HG03342 (cell line): ENCODE measurements around the gene COLEC12.

Experiments
- ATAC-seq: cut with Tn5 transposase; IDR thresholded peaks from one replicate; pipeline ENCODE4 v1.9.1; 2021; ENCODE audit warnings: mild to moderate bottlenecking, moderate library complexity; ENCODE audit not compliant: unreplicated experiment

Gene COLEC12

DNA sequence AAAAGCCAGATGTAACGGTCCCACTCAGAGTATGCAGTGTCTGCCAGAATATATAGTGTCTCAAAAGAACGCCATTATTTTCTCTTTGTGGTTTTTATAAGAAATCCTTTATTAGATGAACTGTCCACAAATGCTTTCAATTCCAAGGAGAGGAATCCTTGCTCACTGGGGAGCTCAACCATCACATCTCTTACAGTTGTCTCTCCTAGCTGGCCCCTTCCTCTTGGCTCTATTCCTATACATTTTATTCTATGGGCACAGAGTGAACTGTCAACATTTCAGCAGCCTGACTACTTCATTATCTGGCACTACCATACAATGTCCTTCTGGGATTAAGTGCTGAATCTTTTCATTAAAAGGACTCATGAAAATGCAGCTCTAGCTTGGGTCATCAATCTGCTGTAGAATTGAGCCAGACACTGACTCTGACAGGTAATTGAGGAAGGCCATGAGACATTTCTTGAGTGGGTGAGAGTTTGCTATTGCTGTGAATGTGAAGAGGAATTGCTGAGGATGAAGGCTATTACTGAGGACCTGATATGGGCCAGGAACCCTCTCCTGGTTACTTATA, 136.2 kb downstream of the COLEC12 start:
- ATAC-seq: no peak

DNA sequence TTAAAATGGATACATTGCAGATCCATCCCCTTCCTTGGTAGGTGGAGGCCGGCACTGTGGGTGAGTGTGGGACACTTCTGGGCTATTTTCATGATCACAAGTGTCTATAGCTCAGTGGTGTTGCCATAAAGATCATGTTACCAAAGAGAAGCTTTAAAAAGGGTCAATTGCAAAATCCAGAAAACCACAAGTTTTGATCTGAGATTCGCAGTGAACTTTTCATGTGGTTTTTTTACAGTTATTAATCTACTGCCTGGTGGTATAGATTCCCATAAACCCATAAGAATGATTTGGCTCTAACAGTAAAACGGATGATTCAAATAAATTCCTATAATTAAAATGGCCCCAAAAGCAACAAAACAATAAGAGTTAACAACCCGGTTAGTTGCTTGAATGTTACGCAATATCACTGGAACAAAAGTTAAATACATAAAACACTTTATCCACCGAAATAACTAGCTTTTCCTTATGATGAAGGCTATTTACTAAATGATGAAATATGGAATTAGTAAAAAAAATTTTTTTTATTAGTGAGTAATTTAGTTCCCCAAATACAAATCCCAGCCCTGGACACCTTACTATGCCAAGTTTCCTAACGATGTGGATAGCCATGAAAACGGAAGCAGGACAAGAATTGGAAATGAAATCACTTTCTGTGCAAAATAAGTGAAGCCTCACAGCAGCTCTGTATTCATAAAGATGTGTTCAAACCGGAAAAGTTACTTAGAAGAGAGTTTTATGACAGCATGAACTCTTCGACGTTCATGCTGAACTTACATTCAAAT, 137.0 kb downstream of the COLEC12 start:
- no peak for ATAC-seq

DNA sequence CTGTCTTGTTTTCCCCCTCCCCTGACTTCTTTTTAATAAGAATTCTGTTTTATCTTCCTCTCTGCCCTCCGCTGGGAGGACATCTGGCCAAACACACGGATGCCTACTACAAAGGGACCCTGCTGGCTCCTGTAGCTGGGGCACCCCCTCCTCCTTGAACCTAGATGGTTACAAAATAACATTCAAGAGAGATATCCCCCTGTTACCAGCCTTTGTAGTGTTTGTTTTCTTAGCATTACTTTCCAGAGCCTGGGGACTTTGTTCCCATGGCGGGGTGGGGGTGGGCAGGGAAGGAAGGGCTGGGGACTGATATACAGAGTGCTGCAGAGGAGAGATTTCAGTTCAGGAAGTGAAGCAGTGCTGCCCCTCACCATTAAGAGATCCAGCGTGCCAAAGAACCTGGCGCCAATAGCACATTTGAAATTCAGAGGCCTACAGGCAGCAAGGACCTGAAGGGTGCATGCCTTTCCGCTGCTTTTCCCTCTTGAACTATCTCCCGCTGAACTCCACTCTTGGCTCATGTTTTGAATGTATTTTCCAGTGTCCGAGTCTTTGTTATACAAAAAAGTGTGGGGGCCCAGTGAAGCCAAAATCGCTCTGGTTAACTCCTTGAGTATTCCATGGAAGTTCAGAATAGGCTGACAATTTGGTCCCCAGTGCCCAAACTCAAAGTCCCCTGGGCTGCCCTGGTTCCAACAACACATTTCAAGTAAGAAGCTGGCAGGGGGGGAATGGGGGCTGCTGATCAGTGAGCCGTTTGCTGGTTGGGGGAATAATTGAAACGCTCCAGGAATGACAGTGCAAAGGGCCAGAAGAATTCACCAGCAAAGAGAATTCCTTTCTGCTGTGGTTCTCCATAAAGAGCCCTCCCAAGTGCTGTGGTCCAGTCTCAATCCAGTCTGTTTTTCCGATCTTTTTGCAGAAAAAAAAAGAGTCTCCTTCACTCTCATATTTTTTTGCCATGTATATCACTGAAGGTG, 137.9 kb downstream of the COLEC12 start:
- no peak for ATAC-seq

DNA sequence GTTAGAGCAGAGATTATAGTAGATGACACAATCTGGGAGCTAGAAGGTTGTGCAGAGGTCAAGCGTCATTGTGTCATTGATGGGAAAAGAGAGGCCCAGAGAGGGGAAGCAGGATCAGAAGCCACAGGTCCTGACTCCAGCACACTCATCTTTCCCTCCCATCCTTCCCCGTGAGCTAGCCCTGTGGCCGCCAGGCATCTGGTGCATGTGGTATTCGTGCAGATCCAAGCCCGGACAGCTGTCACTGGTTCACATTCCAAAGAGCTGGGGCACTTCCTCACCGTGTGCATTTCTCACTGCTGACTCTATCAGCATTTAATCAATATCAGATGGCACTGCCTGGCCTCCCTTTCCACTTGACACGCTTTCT, 138.6 kb downstream of the COLEC12 start:
- ATAC-seq: no peak

DNA sequence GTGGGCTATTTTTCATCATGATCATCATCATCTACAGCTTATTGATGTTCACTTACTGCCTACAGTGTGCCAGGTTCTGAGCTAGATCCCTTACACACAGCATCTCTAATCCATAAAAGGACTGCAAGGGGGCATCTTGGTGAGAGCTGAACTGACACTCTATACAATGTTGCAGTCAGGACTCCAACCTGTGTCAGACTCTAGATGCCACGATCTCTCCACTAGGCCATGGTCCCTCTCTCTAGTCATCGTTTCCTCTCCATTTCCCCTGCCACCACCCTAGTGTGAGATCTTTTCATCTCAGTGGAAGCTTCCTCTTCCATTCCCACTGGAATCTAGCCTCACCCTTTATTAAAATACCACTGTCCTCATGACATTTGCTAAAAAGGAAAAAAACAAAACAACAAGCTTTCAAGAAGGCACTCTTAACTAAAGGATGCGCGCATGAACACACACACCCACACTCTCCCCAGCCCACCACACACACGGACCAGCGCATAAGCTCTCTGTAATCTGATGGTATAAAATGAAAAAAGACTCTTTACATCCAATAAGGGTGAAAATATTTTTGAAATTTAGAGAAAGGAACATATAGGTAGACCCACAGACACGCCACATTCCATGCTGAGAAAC, 139.3 kb downstream of the COLEC12 start:
- ATAC-seq: no peak

DNA sequence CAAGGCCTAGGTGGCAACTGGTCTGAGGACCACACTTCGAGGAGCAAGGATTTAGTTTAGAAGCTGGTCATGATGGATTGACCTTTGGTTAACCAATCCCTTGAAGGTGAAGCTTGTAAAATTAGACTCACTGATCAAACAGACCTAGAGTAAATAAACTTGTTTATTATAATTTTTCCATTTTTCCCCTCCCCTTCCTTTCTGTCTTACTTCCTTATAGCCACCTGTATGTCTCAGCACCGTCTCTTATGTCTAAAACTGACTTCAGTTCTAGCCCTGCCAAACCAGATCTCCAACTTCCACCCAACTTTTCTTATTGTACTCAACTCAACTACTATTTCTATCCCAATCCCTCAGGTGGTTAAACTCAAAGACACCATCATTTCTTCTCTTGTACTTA, 139.8 kb downstream of the COLEC12 start:
- no peak for ATAC-seq

DNA sequence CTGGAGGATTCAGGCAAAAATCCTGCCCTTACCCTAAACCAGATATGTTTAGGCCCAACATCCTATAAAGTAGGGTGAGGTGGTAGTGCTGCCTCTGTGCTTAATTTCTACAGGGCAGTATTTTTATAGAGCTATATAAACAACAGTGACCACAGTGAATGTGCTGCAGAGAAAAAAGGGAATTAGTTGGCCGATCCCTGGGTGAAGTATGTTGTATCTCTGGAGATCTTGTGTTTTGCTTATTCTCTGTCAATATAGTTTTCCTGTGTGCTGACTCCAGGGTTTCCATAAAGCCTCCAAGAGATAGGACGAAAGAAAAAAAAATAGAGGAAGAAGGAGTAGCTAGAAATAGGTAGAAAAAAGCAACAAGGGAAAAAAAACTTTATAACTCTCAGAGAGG, 143.7 kb downstream of the COLEC12 start:
- ATAC-seq: no peak

DNA sequence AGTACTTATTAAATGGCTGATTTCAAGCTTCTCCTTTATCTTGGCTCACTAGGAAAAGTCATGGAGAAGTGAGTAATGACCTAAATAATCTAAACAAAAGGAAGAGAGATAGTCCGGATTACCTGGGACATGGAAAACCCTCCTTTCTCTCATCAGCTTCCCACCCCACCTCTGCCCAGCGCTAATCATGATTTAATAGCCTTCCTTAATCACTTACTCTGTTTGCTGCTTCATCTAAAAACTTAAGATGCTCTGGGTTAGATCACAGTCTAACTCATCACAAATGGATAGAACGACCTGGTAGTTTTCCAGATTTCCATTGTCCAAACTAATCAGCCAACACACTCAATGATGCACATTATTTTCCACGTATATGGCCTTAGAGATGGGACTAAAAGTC, 144.8 kb downstream of the COLEC12 start:
- no peak for ATAC-seq

DNA sequence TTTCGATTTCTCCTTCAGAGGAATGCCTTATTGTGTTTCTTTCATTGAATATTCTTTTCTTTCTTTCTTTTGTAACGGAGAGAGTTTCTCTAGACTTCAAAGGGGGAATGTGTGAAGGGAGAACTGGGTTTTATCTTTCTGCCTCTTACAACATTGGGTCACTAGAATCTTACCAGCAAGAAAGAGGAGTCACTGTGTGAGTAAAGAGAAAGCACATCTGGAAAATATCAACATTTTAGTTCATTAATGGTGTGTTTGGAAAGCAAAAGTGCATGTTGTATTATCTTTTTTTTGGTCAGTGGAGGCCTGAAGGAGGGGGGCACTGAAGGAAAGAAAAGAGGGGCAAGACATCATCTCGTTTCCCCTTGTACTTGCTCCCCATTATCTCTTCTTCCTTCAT, 146.0 kb downstream of the COLEC12 start:
- no peak for ATAC-seq

DNA sequence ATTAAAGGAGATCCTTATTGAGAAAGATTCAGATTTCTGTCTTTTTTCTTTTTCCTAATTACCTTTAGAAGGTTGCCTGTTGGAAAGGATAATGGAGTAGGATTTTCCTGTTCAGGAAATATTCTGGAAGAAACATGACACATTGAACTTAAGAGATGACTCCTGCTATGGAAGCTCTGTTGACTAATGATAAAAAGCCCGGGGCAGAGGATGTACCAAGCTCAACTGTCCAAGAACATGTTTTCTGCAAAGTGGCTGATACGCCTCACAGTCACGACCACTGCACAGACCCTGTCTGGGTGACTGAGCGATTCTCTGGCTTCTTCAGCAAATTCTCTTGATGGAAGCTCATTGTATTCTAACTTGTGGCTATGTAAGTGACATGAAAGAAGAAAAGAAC, 146.5 kb downstream of the COLEC12 start:
- no peak for ATAC-seq

DNA sequence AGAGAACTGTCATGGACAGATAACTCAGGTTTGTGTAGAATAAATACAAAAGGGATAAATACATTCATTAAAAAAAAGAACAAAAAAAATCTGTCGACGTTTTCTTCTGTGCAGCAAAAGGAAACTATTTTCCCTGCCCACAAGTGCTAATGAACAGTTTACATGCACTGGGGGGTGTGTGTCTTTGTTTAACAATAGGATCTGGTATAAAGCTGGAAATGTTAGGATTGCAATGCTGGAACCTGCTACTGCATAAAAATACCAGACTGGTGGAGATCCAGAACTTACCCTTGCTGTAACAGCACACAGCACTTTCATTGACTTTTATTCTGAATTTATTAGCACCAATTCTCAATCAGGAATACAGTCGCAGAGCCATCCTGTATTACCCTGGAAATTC, 148.1 kb downstream of the COLEC12 start:
- no peak for ATAC-seq

DNA sequence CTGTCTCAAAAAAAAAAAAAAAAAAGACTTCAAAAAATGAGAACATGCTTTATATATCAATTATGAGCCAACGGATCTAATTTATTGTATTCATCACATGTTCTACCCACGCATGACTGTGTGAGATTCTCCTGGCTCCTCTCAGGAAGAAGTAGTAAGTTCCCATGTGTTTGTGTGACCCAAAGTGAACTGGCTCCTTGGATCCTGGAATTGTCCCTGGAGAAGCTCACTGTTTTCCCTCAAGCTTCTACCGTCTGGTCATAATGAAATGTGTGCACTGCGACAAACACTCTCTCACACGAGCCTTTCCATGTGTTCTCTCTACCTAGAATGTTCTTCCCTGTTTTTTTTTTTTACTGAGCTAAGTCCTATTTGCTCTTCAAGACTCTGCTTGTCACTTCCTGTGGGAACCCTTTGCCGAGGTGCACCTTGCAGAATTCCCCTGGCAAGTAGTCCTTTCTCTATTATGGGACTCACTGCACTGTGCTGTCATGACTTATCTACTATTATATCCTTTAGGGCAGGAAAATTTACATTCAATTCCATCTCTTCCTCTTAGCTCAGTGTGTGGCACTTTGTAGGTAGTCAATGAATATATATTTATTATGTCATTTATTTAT, 149.4 kb downstream of the COLEC12 start:
- no peak for ATAC-seq

DNA sequence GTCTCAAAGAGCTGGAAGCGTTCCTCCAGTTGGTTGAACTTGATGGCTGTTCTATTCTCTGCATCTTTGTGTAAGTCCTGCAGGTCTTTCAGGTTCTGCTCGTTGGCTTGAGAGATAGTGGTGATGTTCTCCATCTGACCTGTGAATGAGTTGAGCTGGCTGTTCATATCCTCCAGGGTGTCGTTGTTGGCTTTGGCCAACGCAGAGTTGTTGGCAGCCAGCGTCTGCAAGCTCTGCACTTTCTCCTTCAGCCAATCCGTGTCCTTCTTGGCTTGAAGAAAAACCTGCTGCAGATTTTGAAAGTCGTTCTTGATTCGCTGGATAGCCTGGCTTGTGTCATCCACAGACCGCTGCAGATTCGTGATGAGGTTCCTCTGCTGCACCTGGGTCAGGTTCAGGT, 153.9 kb downstream of the COLEC12 start:
- ATAC-seq: no peak

DNA sequence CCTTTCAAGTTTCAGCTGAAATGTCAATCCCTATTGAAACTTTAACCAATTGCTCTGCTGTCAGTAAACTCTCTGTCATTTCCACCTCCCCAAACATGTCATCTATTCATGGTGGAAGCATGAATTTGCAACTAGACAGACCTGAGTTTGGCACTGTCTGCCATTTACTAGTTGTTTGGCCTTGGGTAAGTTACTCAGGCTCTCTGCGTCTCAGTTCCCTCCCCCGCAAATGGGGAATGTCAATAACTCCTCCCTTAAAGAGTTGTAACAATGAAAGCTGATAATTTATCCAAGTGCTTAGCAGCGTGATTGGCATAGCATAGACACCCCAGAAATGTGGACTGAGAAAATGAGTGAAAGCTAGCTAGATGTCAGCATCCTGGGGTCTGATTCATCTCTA, 159.4 kb downstream of the COLEC12 start:
- ATAC-seq: no peak

DNA sequence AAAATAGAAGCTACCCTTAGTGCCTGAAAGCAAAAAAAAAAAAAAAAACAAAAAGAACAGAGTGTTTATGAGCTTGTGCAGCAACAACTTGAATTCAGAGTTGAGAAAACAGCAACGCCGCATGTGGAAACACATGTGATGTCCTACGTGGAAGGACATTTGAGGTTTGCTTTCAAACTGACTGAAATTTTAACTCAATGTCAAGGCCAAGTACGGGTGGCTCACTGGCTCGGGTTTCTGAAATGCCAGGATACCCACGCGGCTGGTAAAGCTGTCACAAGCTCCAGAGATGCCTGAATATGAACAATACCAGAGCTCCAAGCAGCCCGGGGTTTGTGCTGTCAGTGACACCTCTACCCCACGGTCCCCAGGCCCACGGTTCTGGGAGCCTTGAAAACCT, 160.5 kb downstream of the COLEC12 start:
- no peak for ATAC-seq

DNA sequence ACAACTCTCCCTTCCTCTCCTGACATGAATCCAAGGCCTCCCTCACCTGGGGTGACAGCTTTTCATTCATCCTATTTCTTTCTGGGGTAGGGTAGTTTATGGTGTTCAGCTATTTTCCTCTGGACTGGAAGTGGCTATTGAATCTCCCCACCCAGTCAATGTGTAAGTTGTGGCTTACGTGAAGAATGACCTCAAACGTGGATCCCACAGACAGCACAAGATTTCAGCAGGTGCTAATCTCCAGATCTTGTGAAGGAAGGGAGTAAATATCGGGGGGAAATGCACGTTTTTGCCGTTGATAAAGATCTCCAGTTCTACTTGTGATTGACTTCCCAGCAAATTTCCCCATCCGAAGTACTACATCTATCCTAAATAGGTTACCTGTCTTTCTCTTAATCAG, 161.3 kb downstream of the COLEC12 start:
- ATAC-seq: no peak

DNA sequence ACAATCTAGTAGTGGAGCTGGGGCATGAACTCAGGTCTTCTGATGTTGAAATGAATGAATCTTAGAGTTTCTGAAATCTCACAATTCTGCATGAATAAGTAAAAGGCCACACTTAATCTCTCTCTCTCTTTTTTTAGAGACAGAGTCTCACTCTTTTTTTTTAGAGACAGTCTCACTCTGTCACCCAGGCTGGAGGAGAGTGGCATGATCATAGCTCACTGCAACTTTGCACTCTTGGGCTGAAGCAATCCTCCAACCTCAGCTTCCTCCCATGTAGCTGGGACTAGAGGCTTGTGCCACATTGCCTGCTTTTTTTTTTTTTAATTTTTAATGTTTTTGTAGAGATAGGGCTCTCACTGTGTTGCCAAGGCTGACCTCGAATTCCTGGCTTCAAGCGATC, 163.8 kb downstream of the COLEC12 start:
- ATAC-seq: no peak

DNA sequence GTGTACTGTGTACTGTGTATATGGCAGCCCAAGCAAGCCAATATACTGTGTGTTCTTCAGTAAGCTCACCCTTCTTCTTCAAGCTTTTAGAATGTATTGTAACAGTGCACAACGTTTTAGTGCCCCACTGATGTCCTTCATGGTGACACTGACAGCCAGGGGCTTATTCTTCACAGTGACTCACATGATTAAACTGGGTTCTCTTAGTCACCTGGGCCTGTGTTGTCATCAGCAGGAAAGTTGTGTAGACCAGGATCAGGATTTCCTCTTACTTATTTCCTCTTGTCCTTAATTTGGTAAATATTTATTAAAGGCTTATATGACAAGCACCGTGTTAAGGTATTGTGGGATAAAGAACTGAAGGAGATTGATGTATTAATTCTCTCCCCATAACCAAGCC, 164.8 kb downstream of the COLEC12 start:
- ATAC-seq: no peak

DNA sequence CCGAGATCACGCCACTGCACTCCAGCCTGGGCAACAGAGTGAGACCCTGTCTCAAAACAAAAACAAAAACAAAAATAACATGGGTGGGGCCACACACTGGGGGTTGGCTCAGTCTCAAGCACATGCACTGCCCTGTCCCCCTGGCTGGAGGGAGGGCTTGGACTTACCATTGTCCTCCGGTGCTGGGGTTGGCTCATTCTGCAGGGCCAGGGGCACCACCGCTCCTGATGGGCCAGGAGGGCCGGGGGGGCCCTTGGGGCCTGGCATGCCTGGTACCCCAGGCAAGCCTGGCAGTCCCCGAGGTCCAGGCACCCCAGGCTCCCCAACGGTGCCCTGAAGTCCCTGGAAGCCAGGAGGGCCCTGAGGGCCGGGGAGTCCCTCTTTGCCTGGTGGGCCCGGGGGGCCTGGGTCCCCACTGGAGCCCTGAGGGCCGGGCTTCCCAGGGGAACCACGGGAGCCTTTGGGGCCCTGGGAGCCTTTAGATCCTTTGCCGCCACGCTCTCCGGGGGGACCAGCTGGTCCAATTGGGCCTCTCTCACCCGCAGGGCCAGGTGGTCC, 165.8 kb downstream of the COLEC12 start:
- ATAC-seq: no peak

DNA sequence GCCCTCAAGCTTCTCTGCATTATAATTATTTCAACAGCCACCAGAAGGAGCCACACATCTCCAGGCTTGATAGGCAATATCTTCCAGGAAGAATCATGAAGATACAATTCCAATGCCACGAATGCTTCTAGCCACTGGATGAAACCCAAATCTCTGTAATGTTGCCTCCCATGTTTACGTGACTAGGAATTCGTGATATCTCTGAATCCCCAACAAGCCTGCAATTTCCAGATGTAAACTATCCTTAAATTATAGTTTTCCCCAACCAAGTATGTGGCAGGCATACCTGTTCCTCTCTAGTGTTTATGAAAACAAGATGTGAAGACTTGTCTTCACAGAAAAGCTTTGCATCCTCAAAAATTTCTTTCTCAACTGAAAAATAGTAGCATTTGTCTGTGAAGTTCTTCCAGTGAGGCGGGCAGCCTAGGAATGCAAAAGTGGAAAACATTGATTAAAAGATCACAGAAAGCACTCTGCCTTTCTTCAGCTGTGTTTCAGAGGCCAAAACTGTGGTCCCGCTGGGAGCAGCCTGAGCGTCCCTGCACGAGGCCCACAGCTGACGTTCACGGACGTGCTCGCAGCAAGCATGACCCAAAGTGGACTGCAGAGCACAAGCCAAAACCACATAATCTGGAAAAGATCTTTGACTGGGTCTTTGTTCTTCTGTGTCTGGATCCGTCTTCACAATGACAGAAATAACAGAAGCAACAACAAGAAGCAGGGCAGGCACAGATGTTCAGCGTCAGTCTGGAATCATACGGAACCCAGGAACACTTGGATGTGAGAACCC, 167.6 kb downstream of the COLEC12 start:
- ATAC-seq: no peak
